Measurements from ENCODE around the gene OR2Y1. TPM values are rescaled to one million over a fixed set of nuclear protein-coding genes. Genes with fewer than 3 reads are reported as not detected.

OR2Y1 gene
- total and polyA plus RNA-seq, 2 of the 4 experiments (the other 2 are of a cell fraction): not detected

GRCh38 chr5:180769821-180770220, 30.0 kb upstream of the OR2Y1 start:
- TF ChIP-seq NFE2L2 (IDR thresholded peaks at IDR 0.05; ENCODE audit: low read depth, low read length) (peak; percentile 48; the same call in 1 of the 2 replicates), CHD1 (IDR thresholded peaks at IDR 0.05; ENCODE audit: low read depth, low read length) (no peak)
- Histone ChIP-seq H2BK5ac (ENCODE audit: low read depth, low read length, poor library complexity, severe bottlenecking) (no peak overlapping the region), H3K4me2 (ENCODE audit: low read depth, low read length) (no peak overlapping the region), H2AK9ac (replicated peaks; ENCODE audit: low read depth, low read length, poor library complexity) (no peak overlapping the region), H4K91ac (ENCODE audit: insufficient read depth, low read depth, low read length) (no peak overlapping the region), H3K56ac (ENCODE audit: extremely low read depth, insufficient read depth, low read length) (no peak overlapping the region), H3K4ac (ENCODE audit: low read depth, low read length) (no peak overlapping the region), H3K9ac (ENCODE audit: low read depth, low read length) (no peak overlapping the region), H4K8ac (ENCODE audit: low read depth in 2 of 2, low read length in 2 of 2) (no peak overlapping the region), H4K5ac (ENCODE audit: low read depth, low read length) (no peak overlapping the region), H3K9me1 (ENCODE audit: insufficient read depth, low read length) (no peaks in the 10 kb centered on the region), H2AFZ (replicated peaks; ENCODE audit: low read length, poor library complexity) (no peak overlapping the region), H2BK15ac (ENCODE audit: low read depth, low read length) (no peak overlapping the region), H2AK5ac (ENCODE audit: low read depth, low read length) (no peak overlapping the region), H3K27ac (ENCODE audit: insufficient read depth, low read length) (no peak overlapping the region), H3K23ac (ENCODE audit: low read depth, low read length) (no peak overlapping the region), H3K27me3 (ENCODE audit: control insufficient read depth, insufficient read depth, low read length) (no peaks in the 10 kb centered on the region), H3K36me3 (ENCODE audit: control insufficient read depth, insufficient read depth, low read length) (no peaks in the 10 kb centered on the region), H2BK20ac (ENCODE audit: low read depth, low read length) (no peak overlapping the region), H3K9me3 (ENCODE audit: control insufficient read depth, insufficient read depth, low read length) (no peaks in the 10 kb centered on the region), H2BK120ac (ENCODE audit: low read depth, low read length) (no peak overlapping the region), H3K79me1 (ENCODE audit: low read depth in 1 of 2, low read length in 2 of 2) (no peaks in the 10 kb centered on the region), H3K14ac (replicated peaks; ENCODE audit: low read depth, low read length) (no peak overlapping the region), H3K18ac (ENCODE audit: low read depth, low read length) (no peak overlapping the region), H3K4me3 (ENCODE audit: insufficient read depth, low read depth, low read length) (no peak overlapping the region), H3K4me1 (ENCODE audit: control insufficient read depth, insufficient read depth, low read length) (no peaks in the 10 kb centered on the region), H4K20me1 (ENCODE audit: insufficient read depth, low read length) (no peaks in the 10 kb centered on the region)
- ChIA-PET POLR2A (ENCODE audit: unreplicated experiment) (no interaction called here), CTCF (no interaction called here)
- in situ Hi-C loops (cut with MboI; ENCODE audit: low sequenced_read_pairs): no loop called here
- ATAC-seq (ENCODE audit: low read depth) (no peak), DNase-seq (no peak)
- WGBS, 2 experiments (ENCODE audit: extremely low coverage in 2 of 2, insufficient read length in 1 of 2): no CpG with 5 or more reads among the region's 3 CpGs
- dilution Hi-C loops (cut with HindIII; ENCODE audit: low sequenced_read_pairs, unreplicated experiment): no loop called here
- intact Hi-C loops (cut with micrococcal nuclease): no loop called here
- BruUV-seq (replicated peaks): no TSS peak
